ENCODE results near the gene TOP1. TPM values are rescaled to one million over a fixed set of nuclear protein-coding genes. Genes with fewer than 3 reads are reported as not detected.
A peak's percentile ranks its signal among the peaks of the same experiment; 100 is the strongest.

TOP1 gene
- total RNA-seq, 4 donors from 2014 or later: 27.6 to 70.6 (median 40.4) TPM

GRCh38 chr20:41004531-41005360 is 23.9 kb upstream of the TOP1 start:
- no peak for DNase-seq (ENCODE audit: low spot score)
- peak; percentile 18 for ATAC-seq (ENCODE audit: low FRiP score)
- no peak for TF ChIP-seq CTCF (IDR thresholded peaks at IDR 0.05)

GRCh38 chr20:41005361-41005729 is 23.3 kb upstream of the TOP1 start:
- no peak for TF ChIP-seq CTCF (IDR thresholded peaks at IDR 0.05)
- ATAC-seq (ENCODE audit: low FRiP score): peak; percentile 48
- peak; percentile 65 for DNase-seq (ENCODE audit: low spot score)

- TF ChIP-seq CTCF (IDR thresholded peaks at IDR 0.05): no peak
- DNase-seq (ENCODE audit: low spot score) (no peak), ATAC-seq (ENCODE audit: low FRiP score) (no peak)
These were observed 22.3 kb upstream of the TOP1 start for GRCh38 chr20:41006126-41006935.

- no peak for DNase-seq (ENCODE audit: low spot score)
- no peak for ATAC-seq (ENCODE audit: low FRiP score)
- no peak for TF ChIP-seq CTCF (IDR thresholded peaks at IDR 0.05)
These were observed 21.6 kb upstream of the TOP1 start for GRCh38 chr20:41006936-41007474.

GRCh38 chr20:41007481-41007880 is 21.1 kb upstream of the TOP1 start:
- TF ChIP-seq CTCF (IDR thresholded peaks at IDR 0.05): no peak
- no peak for ATAC-seq (ENCODE audit: low FRiP score)

GRCh38 chr20:41009946-41010345 is 18.7 kb upstream of the TOP1 start:
- ATAC-seq (ENCODE audit: low FRiP score) (no peak), DNase-seq (ENCODE audit: low spot score) (no peak)
- TF ChIP-seq CTCF (IDR thresholded peaks at IDR 0.05): no peak

More at GRCh38 chr20:41007481-41007880, 21.1 kb upstream of the TOP1 start:
- DNase-seq (ENCODE audit: low spot score): no peak

All from omental fat pad (tissue), 4 donors.